Heart right ventricle (tissue), 16 donors: ENCODE measurements around the gene TCP11. TPM values are rescaled to one million over a fixed set of nuclear protein-coding genes. Genes with fewer than 3 reads are reported as not detected.
A peak's percentile ranks its signal among the peaks of the same experiment; 100 is the strongest.

Experiments used
- ATAC-seq, 8 donors: fragments of 200-7000 bp; cut with Tn5 transposase; one replicate each; pipeline ENCODE4 v1.9.1; 2020; ENCODE audit warnings: mild to moderate bottlenecking in 8 of 8, moderate library complexity in 8 of 8, moderate number of reproducible peaks in 1 of 8
- DNase-seq, 2 donors: peaks; one replicate each; pipeline ENCODE4 v3.0.0-alpha.2; 2020
- H3K27ac ChIP-seq, 10 donors: fragments of 200-600 bp; sonication (generic) in 2 of 10; one replicate each; pipeline versions ENCODE4 v1.5.0 to v1.8.0; 2020 to 2022; ENCODE audit warnings: mild to moderate bottlenecking in 3 of 10
- H3K27me3 ChIP-seq, 7 donors: fragments of 200-600 bp; one replicate each; pipeline ENCODE4 v1.8.0; 2021 to 2022; ENCODE audit warnings: mild to moderate bottlenecking in 2 of 7
- H3K36me3 ChIP-seq, 9 donors: fragments of 200-600 bp; sonication (generic) in 1 of 9; one replicate each; pipeline versions ENCODE4 v1.5.0 to v1.8.0; 2020 to 2022; ENCODE audit warnings: mild to moderate bottlenecking in 2 of 9
- H3K4me1 ChIP-seq, 9 donors: fragments of 200-600 bp; sonication (generic) in 1 of 9; one replicate each; pipeline versions ENCODE4 v1.5.0 to v1.8.0; 2020 to 2022; ENCODE audit warnings: mild to moderate bottlenecking in 4 of 9
- H3K4me3 ChIP-seq, 10 donors: fragments of 200-600 bp; sonication (generic) in 2 of 10; one replicate each; pipeline versions ENCODE4 v1.5.0 to v1.8.0; 2020 to 2022; ENCODE audit warnings: mild to moderate bottlenecking in 7 of 10, moderate library complexity in 2 of 10
- H3K9me3 ChIP-seq, 11 donors: fragments of 200-600 bp in 10 of 11; sonication (generic) in 2 of 11; one replicate each; pipeline versions ENCODE4 v1.5.0 to v1.8.0; 2013 to 2022; ENCODE audit warnings: mild to moderate bottlenecking in 2 of 11, control low read depth in 1 of 11, moderate library complexity in 1 of 11
- WGBS, 2 donors: extraction: QIAGEN DNeasy Blood & Tissue Kit; methylation state at CpG; one replicate each; pipeline ENCODE4 v1.1.7; 2013; ENCODE audit warnings: inconsistent platforms in 1 of 2; 5-methylcytosine and 5-hydroxymethylcytosine counted together
- intact Hi-C, 10 donors: fragments of 100-400 bp; cut with DNase I; formaldehyde crosslinking; loops; one replicate each; pipeline versions ENCODE4 v1.11.1 to v1.14.2; 2022
- polyA plus RNA-seq, 2 donors: library from polyadenylated mRNA; stranded (reverse); fragments of 200-250 nt; gene quantifications; one replicate each; pipeline ENCODE4 v1.2.3, GENCODE V29; 2013
- total RNA-seq, 10 donors: library from RNA; stranded (reverse); fragmentation: NEBNext Ultra II Directional in 3 of 10; extraction: Animal tissue kit (Norgen Biotek cat#: 25700) in 3 of 10; gene quantifications; one replicate each; pipeline versions ENCODE4 v1.2.1 to v1.2.4, GENCODE V29; 2021 to 2023
- TF ChIP-seq, protein P1 (sequence below), 9 donors: fragments of 200-600 bp; sonication (generic) in 2 of 9; IDR thresholded peaks; one replicate each; pipeline versions ENCODE4 v1.5.0 to v1.8.0; 2021 to 2022; ENCODE audit warnings: antibody characterized with exemption in 9 of 9, mild to moderate bottlenecking in 5 of 9, moderate library complexity in 1 of 9
- donor health status: Arrhythmogenic right ventricular cardiomyopathy.
- donor health status: ischemic (EF 13 %, LVEDD 7.1; RV severe dilation, severe dysfunction).
- donor health status: healthy with polysubstance abuse.
- donor health status: DM: no; HTN: yes; CAD: no.
- donor health status: DM: no; HTN: no; CAD: no.
- donor health status: ischemic (EF 25% LVEDD 6.9; RV normal size, moderate dysfunction).
- donor health status: ischemic (EF 25% LVEDD 5.7; RV mildly dilated, moderate dysfunction).
- donor health status: healthy.
- donor health status: DM: yes; HTN: yes; CAD: no.
- donor health status: Ischemic cardiomyopathy.
- donor health status: ischemic (EF 35%, LVEDD 5.7; RV mildly dilated, moderate dysfunction).
- donor health status: nonischemic (EF 11% LVEDD 7.7; RV severe dilation, severe dysfunction).
- donor health status: DM: yes; HTN: yes; CAD: no.
- donor health status: PGD.
- donor health status: ischemic (EF 29% LVEDD 5.4; RV normal size, mild dysfunction).
- donor health status: nonischemic (EF 23%, LVEDD 6.1; RV moderate dilation, normal function).

TCP11 gene
- total and polyA plus RNA-seq, 12 donors, result 0.03 TPM; not detected in 11

DNA sequence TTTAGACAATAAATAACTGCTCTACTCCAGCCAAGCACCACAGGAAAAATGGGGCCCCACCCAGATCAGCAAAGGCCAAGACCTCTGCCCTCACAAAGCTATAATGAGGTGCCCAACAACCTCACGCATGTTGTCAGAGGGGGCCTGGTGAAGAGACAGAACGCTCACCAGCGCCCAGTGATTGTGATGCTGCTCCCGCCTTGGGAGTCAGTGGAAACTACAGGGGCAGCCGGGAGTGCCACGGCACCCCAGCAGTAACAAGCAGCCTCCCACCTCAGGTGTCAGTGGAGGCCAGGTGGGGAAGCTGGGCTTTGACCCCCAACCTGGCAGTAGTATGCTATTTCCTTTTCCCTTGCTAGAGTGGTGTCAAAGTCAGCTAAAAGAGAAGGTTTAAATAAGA, 47.4 kb downstream of the TCP11 start:
- Histone ChIP-seq H3K36me3 (peaks cover 0 to 32% (median 8%) of the 10 kb centered on the region in 9 donors), H3K9me3 (no peaks in the 10 kb centered on the region), H3K4me1 (peaks cover 14 to 55% (median 42%) of the 10 kb centered on the region in 9 donors), H3K4me3 (no peak overlapping the region), H3K27me3 (no peaks in the 10 kb centered on the region), H3K27ac (peak overlapping the region in 2 of 10 donors; percentile 5 to 61)
- TF ChIP-seq, protein P1, sequence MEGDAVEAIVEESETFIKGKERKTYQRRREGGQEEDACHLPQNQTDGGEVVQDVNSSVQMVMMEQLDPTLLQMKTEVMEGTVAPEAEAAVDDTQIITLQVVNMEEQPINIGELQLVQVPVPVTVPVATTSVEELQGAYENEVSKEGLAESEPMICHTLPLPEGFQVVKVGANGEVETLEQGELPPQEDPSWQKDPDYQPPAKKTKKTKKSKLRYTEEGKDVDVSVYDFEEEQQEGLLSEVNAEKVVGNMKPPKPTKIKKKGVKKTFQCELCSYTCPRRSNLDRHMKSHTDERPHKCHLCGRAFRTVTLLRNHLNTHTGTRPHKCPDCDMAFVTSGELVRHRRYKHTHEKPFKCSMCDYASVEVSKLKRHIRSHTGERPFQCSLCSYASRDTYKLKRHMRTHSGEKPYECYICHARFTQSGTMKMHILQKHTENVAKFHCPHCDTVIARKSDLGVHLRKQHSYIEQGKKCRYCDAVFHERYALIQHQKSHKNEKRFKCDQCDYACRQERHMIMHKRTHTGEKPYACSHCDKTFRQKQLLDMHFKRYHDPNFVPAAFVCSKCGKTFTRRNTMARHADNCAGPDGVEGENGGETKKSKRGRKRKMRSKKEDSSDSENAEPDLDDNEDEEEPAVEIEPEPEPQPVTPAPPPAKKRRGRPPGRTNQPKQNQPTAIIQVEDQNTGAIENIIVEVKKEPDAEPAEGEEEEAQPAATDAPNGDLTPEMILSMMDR (IDR thresholded peaks at IDR 0.05), result no peak
- ATAC-seq (no peak), DNase-seq (no peak)
- intact Hi-C loops, result no loop called here
- WGBS, 2 donors, result 90 to 98% methylated on average over 6 of the region's 6 CpGs

DNA sequence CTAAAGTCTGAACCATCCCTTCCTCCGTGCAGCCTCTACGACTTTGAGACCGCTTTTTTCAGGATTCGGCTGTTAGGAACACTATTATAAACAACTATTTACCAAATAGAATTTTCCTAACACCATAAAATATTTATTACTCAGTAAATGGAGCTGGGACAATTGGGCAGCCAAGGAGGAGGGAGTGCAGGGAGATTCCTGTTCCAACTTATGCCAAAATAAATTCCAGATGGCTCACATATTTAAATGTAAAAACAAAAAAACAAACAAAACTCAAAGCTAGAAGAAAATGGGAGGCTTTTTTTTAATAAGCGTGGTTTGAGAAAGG, 48.1 kb downstream of the TCP11 start:
- WGBS, 2 donors, result 72 to 81% methylated on average over 5 of the region's 5 CpGs
- Histone ChIP-seq H3K27ac (peak overlapping the region in 5 of 10 donors; percentile 23 to 63 (median 44)), H3K9me3 (no peaks in the 10 kb centered on the region), H3K27me3 (no peaks in the 10 kb centered on the region), H3K4me1 (peaks cover 14 to 55% (median 42%) of the 10 kb centered on the region in 9 donors), H3K36me3 (peaks cover 0 to 39% (median 12%) of the 10 kb centered on the region in 9 donors), H3K4me3 (no peak overlapping the region)
- ATAC-seq (no peak), DNase-seq (no peak)
- intact Hi-C loops, result no loop called here
- TF ChIP-seq, protein P1 (IDR thresholded peaks at IDR 0.05), result no peak

DNA sequence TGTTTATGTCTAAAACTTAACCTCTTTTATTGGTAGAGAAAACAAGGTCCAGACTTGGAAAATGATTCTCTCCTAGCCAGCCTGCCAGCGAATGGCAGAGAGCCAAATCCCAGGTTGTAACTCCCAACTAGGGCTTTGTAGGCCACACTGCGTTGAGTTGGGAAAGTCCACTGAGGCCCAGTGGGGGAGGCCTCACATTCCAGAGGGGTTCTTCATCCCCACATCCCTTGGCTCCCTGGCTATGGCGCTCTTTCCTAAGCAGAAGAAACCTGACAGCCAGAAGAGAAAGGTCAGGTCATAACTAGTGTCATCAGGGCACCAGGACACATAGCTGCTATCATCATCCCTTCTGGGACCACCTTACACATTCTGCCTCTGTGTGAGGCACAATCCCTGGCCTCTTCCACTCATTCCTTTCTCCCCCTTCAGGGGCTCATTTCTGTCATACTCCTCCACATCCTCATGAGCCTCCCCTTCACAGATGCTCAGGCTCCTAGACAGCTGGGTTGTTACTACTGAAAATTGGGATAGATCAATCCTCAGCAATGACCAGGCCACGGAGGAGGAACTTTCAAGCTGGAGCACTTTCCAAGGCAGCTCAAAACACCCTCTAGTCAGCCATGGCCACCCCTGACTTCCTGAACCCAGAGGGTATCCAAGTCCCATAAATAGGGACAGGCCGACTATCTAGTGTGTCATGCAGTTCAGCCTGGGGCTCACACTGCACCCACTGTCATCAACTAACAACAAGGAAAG, 48.6 kb downstream of the TCP11 start:
- H3K36me3 ChIP-seq, result peaks cover 0 to 45% (median 14%) of the 10 kb centered on the region in 9 donors
- WGBS, 2 donors, result 64 to 65% methylated on average over 5 of the region's 5 CpGs
- H3K27me3 ChIP-seq, result no peaks in the 10 kb centered on the region
- ATAC-seq, result peak in 6 of 8 donors; percentile 17 to 47 (median 28)
- no peak for DNase-seq
- intact Hi-C loops, result no loop called here
- H3K4me3 ChIP-seq, result no peak overlapping the region
- H3K9me3 ChIP-seq, result no peaks in the 10 kb centered on the region
- peak overlapping the region in 7 of 10 donors; percentile 23 to 63 (median 44) for H3K27ac ChIP-seq
- TF ChIP-seq, protein P1 (IDR thresholded peaks at IDR 0.05), result no peak
- peaks cover 14 to 55% (median 43%) of the 10 kb centered on the region in 9 donors for H3K4me1 ChIP-seq

DNA sequence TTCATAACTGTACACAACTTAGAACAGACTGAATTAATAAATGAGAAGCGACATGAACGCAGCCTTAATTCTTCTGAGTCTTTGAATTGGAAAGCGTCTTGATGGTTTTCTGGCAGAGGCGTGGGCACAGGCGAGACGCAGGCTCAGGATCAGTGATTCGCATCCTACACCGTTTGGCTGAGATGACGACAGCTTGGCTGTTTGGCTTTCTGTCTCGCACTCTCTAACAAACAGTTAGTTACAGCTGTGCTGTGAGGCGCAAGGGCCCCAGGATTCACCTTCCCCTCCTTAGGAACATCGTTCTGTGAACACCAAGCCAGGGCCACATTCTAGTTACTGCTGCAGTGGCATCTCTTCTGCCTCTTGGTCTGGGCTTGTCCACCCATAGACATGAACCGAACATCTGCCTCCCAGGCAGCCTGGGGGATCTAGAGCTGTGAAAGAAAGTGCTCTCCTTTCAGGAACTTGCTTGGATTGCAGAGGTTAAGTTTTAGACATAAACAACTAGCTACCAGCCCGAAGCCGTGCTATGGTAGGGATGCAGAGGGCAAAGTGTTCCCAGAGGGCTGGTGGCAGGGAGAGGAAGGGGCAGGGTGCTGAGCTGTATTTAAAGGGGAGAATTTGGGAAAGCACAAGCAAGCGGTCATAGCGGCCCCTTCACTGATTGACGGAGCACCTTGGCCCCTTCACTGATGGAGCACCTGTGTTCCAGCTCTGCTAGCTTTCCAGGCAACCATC, 49.6 kb downstream of the TCP11 start:
- Histone ChIP-seq H3K27ac (peak overlapping the region in 5 of 10 donors; percentile 41 to 63 (median 56)), H3K4me3 (no peak overlapping the region), H3K9me3 (no peaks in the 10 kb centered on the region), H3K4me1 (peaks cover 9 to 57% (median 39%) of the 10 kb centered on the region in 9 donors), H3K27me3 (no peaks in the 10 kb centered on the region), H3K36me3 (peaks cover 0 to 55% (median 21%) of the 10 kb centered on the region in 9 donors)
- intact Hi-C loops, result no loop called here
- TF ChIP-seq, protein P1 (IDR thresholded peaks at IDR 0.05), result no peak
- no peak for DNase-seq
- no peak for ATAC-seq
- 94 to 96% methylated on average over 18 of the region's 18 CpGs for WGBS, 2 donors
